Stimulated activated CD4-positive, alpha-beta T cell treated with anti-CD3 and anti-CD28 coated beads, TNF-alpha, amount 100 ng/mL, for 24 hours (primary cell): ENCODE measurements around the gene SLIT1.
"Not testable (repeated sequence)": the region's sequence is repeated elsewhere in the genome, so short reads cannot be mapped to it uniquely, and the experiment has no call there.

Experiments used
- DNase-seq, 3 experiments: peaks; one replicate each; pipeline ENCODE4 v3.0.0-alpha.2; 2020; ENCODE audit warnings: low read depth in 3 of 3

Gene SLIT1

GRCh38 chr10:97082575-97082974 lies 103.2 kb downstream of the SLIT1 start:
- DNase-seq, result not testable (repeated sequence)

DNA sequence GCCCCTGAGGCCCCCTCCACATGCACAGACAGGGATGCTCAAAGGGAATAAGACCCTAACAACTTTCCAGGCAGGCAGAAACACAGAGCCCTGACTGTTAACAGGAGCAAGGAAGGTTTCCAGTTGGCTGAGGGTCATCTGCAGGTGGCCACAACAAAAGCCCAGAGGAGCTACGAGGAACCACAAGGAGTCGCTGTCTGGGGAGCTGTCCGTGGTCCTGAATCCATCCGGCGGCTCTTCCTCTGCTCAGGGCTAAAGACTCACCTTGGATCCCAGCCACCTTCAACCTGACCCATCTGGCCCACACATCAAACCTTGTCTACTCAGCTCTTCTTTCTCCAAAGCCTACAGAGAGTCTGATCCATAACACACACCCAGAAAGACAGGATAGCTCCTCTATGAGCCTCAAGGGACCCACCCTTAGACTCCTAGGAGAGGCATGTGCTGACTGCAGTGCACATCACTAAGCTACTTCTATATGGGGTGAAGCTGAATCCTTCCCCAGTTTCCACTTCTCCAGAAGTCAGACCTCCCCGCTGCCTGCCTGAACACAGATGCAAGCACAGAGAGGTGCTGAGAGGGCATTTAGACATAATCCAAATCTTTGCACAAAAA lies 104.0 kb downstream of the SLIT1 start:
- peak in 2 of 3 experiments; percentile 16 to 52 for DNase-seq

DNA sequence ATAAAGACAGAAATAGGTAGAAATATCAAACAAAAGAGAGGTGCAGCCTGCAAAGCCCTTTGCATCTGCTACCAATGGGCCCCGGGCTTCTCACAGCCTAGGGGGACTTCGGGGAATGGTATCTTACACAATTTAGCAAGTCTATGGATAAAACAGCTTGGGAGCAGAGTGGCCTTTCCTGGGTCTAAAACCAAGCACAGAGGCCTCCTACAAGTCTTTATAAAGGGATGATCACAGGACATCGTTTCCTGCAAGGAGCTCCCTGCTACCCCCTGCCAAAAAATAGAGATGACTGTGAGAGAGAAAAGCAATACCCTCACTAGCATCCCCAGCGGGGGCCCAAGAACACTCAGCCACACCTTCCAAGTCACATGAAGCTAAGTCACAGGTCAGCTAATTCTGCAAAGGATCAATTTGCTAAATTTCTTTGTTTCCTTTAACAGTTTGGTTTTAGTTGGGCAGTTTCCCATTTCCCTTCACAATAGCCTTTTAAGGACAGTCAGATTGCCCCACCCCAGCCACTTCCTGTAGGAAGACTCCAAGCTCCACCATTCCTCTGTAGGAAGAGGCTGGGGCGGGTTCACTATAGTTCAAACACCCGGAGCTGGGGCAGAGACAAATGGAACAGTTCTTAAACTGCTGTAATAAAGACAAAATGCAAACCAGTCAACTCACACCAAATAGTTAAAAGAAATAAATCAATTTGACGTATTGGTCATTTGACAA lies 105.5 kb downstream of the SLIT1 start:
- no peak for DNase-seq

DNA sequence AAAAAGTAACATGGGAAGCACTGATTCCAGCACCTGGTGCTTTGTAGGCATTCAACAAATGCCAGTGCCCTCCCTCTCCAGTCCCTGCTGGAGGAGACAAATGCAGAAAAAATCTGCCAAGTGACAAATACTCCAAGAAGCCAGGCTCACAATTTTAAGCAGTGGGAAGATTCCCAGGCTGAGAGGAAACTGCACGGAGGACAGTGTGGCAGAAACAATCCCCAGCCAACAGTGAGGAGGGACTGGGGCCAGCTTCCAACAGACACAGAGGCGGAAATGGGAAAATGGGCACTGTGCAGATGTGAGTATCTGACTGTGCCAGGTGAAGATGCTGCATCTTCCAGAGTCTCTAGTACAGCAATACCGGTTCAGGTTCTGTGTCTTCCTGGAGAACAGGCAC lies 106.3 kb downstream of the SLIT1 start:
- no peak for DNase-seq

GRCh38 chr10:97078938-97079445 lies 106.8 kb downstream of the SLIT1 start:
- DNase-seq, result no peak

GRCh38 chr10:97078261-97078937 lies 107.4 kb downstream of the SLIT1 start:
- no peak for DNase-seq

DNA sequence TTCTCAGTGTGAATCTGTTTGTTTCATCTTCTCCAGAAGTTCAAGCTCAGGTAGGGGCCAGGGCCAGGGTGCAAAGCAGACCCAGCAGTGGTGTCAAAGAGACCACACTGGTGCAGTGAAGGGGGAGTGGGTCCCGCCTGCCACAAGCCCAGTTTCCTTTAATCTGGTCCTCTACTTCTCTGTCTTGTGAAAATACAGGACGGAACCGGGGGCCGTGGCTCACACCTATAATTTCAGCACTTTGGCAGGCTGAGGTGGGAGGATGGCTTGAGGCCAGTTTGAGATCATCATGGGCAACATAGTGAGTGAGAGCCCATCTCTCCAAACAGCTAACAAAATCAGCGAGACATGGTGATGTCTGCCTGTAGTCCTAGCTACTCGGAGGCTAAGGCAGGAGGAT lies 109.0 kb downstream of the SLIT1 start:
- DNase-seq, result no peak

DNA sequence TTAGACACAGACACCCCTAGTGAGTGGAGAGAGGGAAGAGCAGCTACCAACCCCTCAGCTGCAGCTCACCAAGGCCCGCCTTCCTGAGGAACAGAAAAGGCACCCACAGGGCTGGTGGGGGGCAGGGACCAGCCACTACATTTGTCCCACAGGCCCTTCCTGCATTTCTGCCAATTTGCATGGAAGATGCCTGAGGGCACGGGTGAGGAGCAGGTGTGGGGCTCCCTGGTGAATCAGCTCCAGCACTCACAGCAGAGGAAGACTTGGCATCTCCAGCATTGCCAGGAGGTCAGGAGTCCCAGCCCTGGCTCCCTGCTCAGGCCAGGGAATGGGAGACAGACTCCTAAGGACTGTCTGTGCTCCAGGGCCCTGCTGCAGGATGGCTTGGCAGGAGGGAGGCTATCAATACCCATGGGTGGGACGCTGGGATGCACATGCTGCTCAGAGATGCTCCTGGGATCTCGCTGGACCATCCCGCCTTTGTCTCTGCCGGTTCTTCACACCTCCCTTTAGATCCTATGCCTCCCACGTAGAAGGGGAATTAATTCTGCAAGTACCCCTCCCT lies 109.7 kb downstream of the SLIT1 start:
- no peak for DNase-seq

- no peak for DNase-seq
These were observed 110.3 kb downstream of the SLIT1 start for GRCh38 chr10:97075421-97075820.

DNA sequence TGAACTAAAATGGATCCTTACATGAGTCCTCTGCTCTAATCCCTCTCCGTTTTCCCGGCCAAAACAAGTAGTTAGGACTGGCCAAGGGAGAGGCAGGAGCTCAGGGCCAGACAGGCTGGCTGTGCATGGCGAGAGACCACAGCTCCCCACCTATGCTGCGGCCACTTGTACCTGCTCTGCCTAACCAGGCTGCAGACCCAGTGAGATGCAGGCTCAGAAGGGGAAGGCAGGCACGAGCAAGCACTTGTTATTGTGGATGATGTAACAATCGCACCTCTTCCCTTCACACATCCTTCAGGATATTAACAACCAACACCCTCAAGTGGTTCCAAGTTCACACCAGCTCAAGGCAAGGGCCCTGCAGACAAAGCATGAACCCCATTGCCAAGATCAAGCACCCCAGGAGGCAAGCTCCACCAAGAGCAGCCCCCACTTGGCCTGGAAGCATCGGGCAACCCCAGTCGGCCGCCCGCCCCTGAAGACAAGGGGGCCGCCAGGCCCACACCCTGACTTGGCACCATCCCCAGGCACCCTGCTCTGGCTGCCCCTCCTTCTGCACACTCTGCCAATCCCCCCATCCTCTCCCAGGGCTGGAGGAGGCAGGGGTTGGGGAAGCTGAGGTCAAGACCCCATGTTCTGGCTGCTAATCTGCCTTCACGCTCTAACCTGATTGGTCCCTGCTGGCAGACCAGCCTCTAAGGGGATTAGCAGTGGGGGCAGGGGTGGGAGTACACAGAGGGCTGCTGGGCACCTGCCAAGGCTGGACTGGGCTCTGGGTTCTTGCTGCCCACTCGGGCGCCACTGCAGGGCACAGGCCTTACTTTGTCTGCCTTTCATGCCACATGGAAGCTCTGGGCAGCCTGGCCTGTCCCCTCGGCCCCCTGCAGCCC lies 111.3 kb downstream of the SLIT1 start:
- DNase-seq, result no peak

- peak; percentile 65 to 82 (median 68) for DNase-seq
These were observed 112.7 kb downstream of the SLIT1 start for GRCh38 chr10:97072851-97073665.

- DNase-seq, result no peak
These were observed 114.3 kb downstream of the SLIT1 start for GRCh38 chr10:97071496-97071895.

GRCh38 chr10:97069576-97070362 lies 116.0 kb downstream of the SLIT1 start:
- no peak for DNase-seq

GRCh38 chr10:97069026-97069425 lies 116.7 kb downstream of the SLIT1 start:
- DNase-seq, result no peak

GRCh38 chr10:97067716-97068391 lies 117.9 kb downstream of the SLIT1 start:
- DNase-seq, result no peak

DNA sequence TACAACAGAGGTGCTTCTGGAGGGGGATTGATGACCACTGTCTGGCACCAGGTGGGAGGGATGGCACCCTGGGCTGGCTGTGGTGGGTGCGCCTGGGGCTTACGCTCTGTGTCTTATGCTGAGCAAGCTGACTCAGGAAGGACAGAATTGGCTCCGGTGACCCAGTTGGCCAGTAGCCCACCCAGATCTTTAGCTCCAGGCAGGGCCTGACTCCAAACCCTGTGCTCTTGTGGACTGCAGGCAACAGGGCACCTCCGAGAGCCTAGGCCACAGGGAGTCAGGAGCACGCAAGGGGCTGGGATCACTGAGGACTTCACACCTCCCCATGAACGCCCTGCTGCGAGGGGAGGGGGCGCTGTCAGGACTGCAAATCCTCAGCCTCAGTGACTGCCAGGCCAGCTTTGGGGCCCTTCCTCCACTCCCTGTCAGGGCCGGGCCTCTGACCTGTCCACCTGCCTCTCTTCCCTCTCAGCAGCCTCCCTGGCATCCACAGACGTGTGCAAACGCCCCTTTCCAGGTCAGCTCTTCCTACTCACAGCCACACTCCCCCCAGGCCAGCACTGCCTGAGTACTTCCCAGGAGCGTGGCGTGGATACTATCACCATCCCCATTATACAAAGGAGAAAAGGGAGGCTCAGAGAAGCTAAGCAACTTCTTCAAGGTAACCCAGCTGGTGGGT lies 118.7 kb downstream of the SLIT1 start:
- DNase-seq, result no peak

GRCh38 chr10:97065686-97066660 lies 119.8 kb downstream of the SLIT1 start:
- no peak for DNase-seq
